T47D (cell line): ENCODE results near the gene NDOR1.
"Not testable (repeated sequence)": the region's sequence is repeated elsewhere in the genome, so short reads cannot be mapped to it uniquely, and the experiment has no call there.

Source experiments
- DNase-seq, 2 experiments: peaks; one replicate each; pipeline versions ENCODE4 v3.0.0 to v3.0.0-alpha.2; 2011 to 2012; ENCODE audit warnings: low read depth in 1 of 2, low spot score in 1 of 2
- JUND ChIP-seq: IDR thresholded peaks from 2 replicates; pipeline ENCODE4 v1.6.1; 2012; ENCODE audit warnings: low read depth
- in situ Hi-C: cut with HindIII; loops from 2 replicates; pipeline ENCODE4 v1.10.0; 2016; ENCODE audit warnings: low sequenced_read_pairs, low pct_unique_long_range_greater_than_20kb

Gene NDOR1

GRCh38 chr9:137240318-137240840, 34.9 kb downstream of the NDOR1 start:
- no peak for TF ChIP-seq JUND
- peak in 1 of 2 experiments; percentile 86 for DNase-seq
- in situ Hi-C loops = no loop called here

- in situ Hi-C loops = no loop called here
- TF ChIP-seq JUND = no peak
- DNase-seq = peak; percentile 100
These were observed 35.5 kb downstream of the NDOR1 start, which contains the start of gene TUBB4B for GRCh38 chr9:137240841-137241489. Gene TUBB4B, plus strand, starts transcription at chr9:137241287. Its CDS starts 74 bp downstream, at chr9:137241361.

GRCh38 chr9:137241490-137242268, 36.2 kb downstream of the NDOR1 start:
- in situ Hi-C loops = no loop called here
- TF ChIP-seq JUND = no peak
- peak in 1 of 2 experiments; percentile 59 for DNase-seq

GRCh38 chr9:137242269-137243203, 37.0 kb downstream of the NDOR1 start:
- TF ChIP-seq JUND = no peak
- DNase-seq = no peak
- in situ Hi-C loops = no loop called here

- in situ Hi-C loops, DNase-seq: not testable (repeated sequence)
These were observed 37.7 kb downstream of the NDOR1 start for GRCh38 chr9:137243266-137243625.

GRCh38 chr9:137243626-137244485, 38.4 kb downstream of the NDOR1 start:
- in situ Hi-C loops = no loop called here
- no peak; the same call in 1 of the 2 replicates for TF ChIP-seq JUND
- peak in 1 of 2 experiments; percentile 51 for DNase-seq

GRCh38 chr9:137244486-137245449, 39.3 kb downstream of the NDOR1 start:
- no peak for TF ChIP-seq JUND
- peak in 1 of 2 experiments; percentile 44 for DNase-seq
- in situ Hi-C loops = no loop called here

GRCh38 chr9:137245450-137246421, 40.2 kb downstream of the NDOR1 start:
- TF ChIP-seq JUND = no peak
- in situ Hi-C loops = no loop called here
- no peak for DNase-seq

- in situ Hi-C loops = no loop called here
- no peak for DNase-seq
- no peak for TF ChIP-seq JUND
These were observed 41.8 kb downstream of the NDOR1 start for GRCh38 chr9:137247135-137247915.
